Endothelial cell (in vitro differentiated cells): ENCODE data around the gene TOR3A. TPM values are rescaled to one million over a fixed set of nuclear protein-coding genes. Genes with fewer than 3 reads are reported as not detected.

Experiments
- DNase-seq: peaks from one replicate; pipeline ENCODE4 v3.0.0; 2021; ENCODE audit warnings: low spot score
- H3K27ac Mint-ChIP-seq: one replicate; pipeline ENCODE4 v1.8.0; 2021; ENCODE audit warnings: mixed read lengths, inconsistent platforms; ENCODE audit not compliant: unreplicated experiment
- H3K27me3 Mint-ChIP-seq: one replicate; pipeline ENCODE4 v1.8.0; 2021; ENCODE audit warnings: mild to moderate bottlenecking, moderate library complexity, mixed read lengths, inconsistent platforms; ENCODE audit not compliant: unreplicated experiment
- H3K36me3 Mint-ChIP-seq: one replicate; pipeline ENCODE4 v1.8.0; 2021; ENCODE audit warnings: mild to moderate bottlenecking, low read depth, mixed read lengths, inconsistent platforms; ENCODE audit not compliant: unreplicated experiment
- H3K4me1 Mint-ChIP-seq: one replicate; pipeline ENCODE4 v1.8.0; 2021; ENCODE audit warnings: mild to moderate bottlenecking, mixed read lengths, inconsistent platforms; ENCODE audit not compliant: unreplicated experiment
- H3K4me3 Mint-ChIP-seq: one replicate; pipeline ENCODE4 v1.8.0; 2021; ENCODE audit warnings: mild to moderate bottlenecking, mixed read lengths, inconsistent platforms; ENCODE audit not compliant: unreplicated experiment
- H3K9me3 Mint-ChIP-seq: one replicate; pipeline ENCODE4 v1.8.0; 2021; ENCODE audit warnings: mixed read lengths, inconsistent platforms; ENCODE audit not compliant: unreplicated experiment
- CTCF ChIP-seq: fragments of 200-600 bp; sonication (generic); IDR thresholded peaks from one replicate; pipeline ENCODE4 v1.5.0; 2021; ENCODE audit warnings: antibody characterized with exemption; ENCODE audit not compliant: unreplicated experiment
- total RNA-seq: library from RNA; stranded (reverse); fragmentation: NEBNext Ultra II Directional; extraction: Animal tissue kit (Norgen Biotek cat#: 25700); gene quantifications from one replicate; pipeline ENCODE4 v1.2.1, GENCODE V29; 2021; ENCODE audit not compliant: unreplicated experiment

Gene TOR3A
- total RNA-seq, 1 donor from 2014 or later, result 15.2 TPM

GRCh38 chr1:179079113-179079761, 2.6 kb upstream of the TOR3A start:
- no peaks in the 10 kb centered on the region for H3K36me3 Mint-ChIP-seq
- no peak overlapping the region for H3K27ac Mint-ChIP-seq
- H3K27me3 Mint-ChIP-seq, result peaks cover 6% of the 10 kb centered on the region
- no peaks in the 10 kb centered on the region for H3K9me3 Mint-ChIP-seq
- TF ChIP-seq CTCF, result peak; percentile 46
- peak; percentile 49 for DNase-seq
- peaks cover 22% of the 10 kb centered on the region for H3K4me1 Mint-ChIP-seq
- H3K4me3 Mint-ChIP-seq, result no peak overlapping the region

- Mint-ChIP-seq H3K4me3 (peak overlapping the region; percentile 88), H3K9me3 (no peaks in the 10 kb centered on the region), H3K4me1 (peaks cover 17% of the 10 kb centered on the region), H3K27ac (peak overlapping the region; percentile 75), H3K27me3 (peaks cover 6% of the 10 kb centered on the region), H3K36me3 (no peaks in the 10 kb centered on the region)
- no peak for TF ChIP-seq CTCF
- DNase-seq, result peak; percentile 33
These were observed 794 bp upstream of the TOR3A start for GRCh38 chr1:179080866-179081686.

GRCh38 chr1:179082333-179082998, 596 bp downstream of the TOR3A start:
- Mint-ChIP-seq H3K4me3 (peak overlapping the region; percentile 95), H3K27me3 (peaks cover 6% of the 10 kb centered on the region), H3K4me1 (peaks cover 15% of the 10 kb centered on the region), H3K9me3 (no peaks in the 10 kb centered on the region), H3K27ac (peak overlapping the region; percentile 78), H3K36me3 (peaks cover 3% of the 10 kb centered on the region)
- no peak for TF ChIP-seq CTCF
- peak; percentile 47 for DNase-seq

- Mint-ChIP-seq H3K27ac (peak overlapping the region; percentile 78), H3K4me1 (peaks cover 15% of the 10 kb centered on the region), H3K27me3 (peaks cover 6% of the 10 kb centered on the region), H3K4me3 (peak overlapping the region; percentile 95), H3K36me3 (peaks cover 3% of the 10 kb centered on the region), H3K9me3 (no peaks in the 10 kb centered on the region)
- no peak for DNase-seq
- TF ChIP-seq CTCF, result no peak
These were observed 1.1 kb downstream of the TOR3A start for GRCh38 chr1:179082999-179083335.

- no peak for TF ChIP-seq CTCF
- peaks cover 6% of the 10 kb centered on the region for H3K27me3 Mint-ChIP-seq
- no peak overlapping the region for H3K27ac Mint-ChIP-seq
- peaks cover 17% of the 10 kb centered on the region for H3K4me1 Mint-ChIP-seq
- H3K4me3 Mint-ChIP-seq, result peak overlapping the region; percentile 74
- peaks cover 3% of the 10 kb centered on the region for H3K36me3 Mint-ChIP-seq
- no peak for DNase-seq
- H3K9me3 Mint-ChIP-seq, result no peaks in the 10 kb centered on the region
These were observed 1.7 kb downstream of the TOR3A start for GRCh38 chr1:179083533-179083932.
